ENCODE results near the gene BATF3.

The BATF3 gene

GRCh38 chr1:212651977-212652376 is 47.7 kb downstream of the BATF3 start:
- no peak overlapping the region for H2AFZ ChIP-seq (ENCODE audit: low read depth, low read length, severe bottlenecking)
- H3K36me3 ChIP-seq (ENCODE audit: low read length): no peaks in the 10 kb centered on the region
- H3K27me3 ChIP-seq (ENCODE audit: low read length): no peaks in the 10 kb centered on the region

GRCh38 chr1:212651521-212651920 is 48.1 kb downstream of the BATF3 start:
- Histone ChIP-seq H3F3A (ENCODE audit: insufficient read depth) (no peaks in the 10 kb centered on the region), H2AFZ (ENCODE audit: low read depth, low read length, severe bottlenecking) (no peak overlapping the region), H3K4me2 (ENCODE audit: low read depth, low read length, poor library complexity, severe bottlenecking) (no peak overlapping the region), H3K36me3 (ENCODE audit: low read length) (no peaks in the 10 kb centered on the region), H3K4me3 (ENCODE audit: insufficient read depth, low read length, poor library complexity, severe bottlenecking) (no peak overlapping the region), H4K20me1 (ENCODE audit: low read depth, low read length) (no peaks in the 10 kb centered on the region; the same call in 1 of the 2 replicates), H3K27me3 (ENCODE audit: low read length) (no peaks in the 10 kb centered on the region), H3K27ac (ENCODE audit: low read depth, low read length) (no peak overlapping the region), H3K79me2 (ENCODE audit: insufficient read depth, low read length) (no peaks in the 10 kb centered on the region), H3K9me2 (replicated peaks; ENCODE audit: insufficient read depth, low read length) (no peaks in the 10 kb centered on the region), H3K9ac (ENCODE audit: low read length) (no peak overlapping the region), H3K9me3 (ENCODE audit: insufficient read depth, low read length) (no peaks in the 10 kb centered on the region)
- no peak for TF ChIP-seq CTCF (IDR thresholded peaks at IDR 0.05; ENCODE audit: insufficient read depth, low read length, poor library complexity, severe bottlenecking)
- no peak for TF ChIP-seq EZH2phosphoT487 (conservative IDR thresholded peaks at IDR 0.05; ENCODE audit: low read length)

More at GRCh38 chr1:212651977-212652376, 47.7 kb downstream of the BATF3 start:
- Histone ChIP-seq H3K27ac (ENCODE audit: low read depth, low read length) (no peak overlapping the region), H3K79me2 (ENCODE audit: insufficient read depth, low read length) (no peaks in the 10 kb centered on the region), H3K9ac (ENCODE audit: low read length) (no peak overlapping the region), H3K4me3 (ENCODE audit: insufficient read depth, low read length, poor library complexity, severe bottlenecking) (no peak overlapping the region), H3F3A (ENCODE audit: insufficient read depth) (no peaks in the 10 kb centered on the region), H3K9me2 (replicated peaks; ENCODE audit: insufficient read depth, low read length) (no peaks in the 10 kb centered on the region), H3K9me3 (ENCODE audit: insufficient read depth, low read length) (no peaks in the 10 kb centered on the region), H4K20me1 (ENCODE audit: low read depth, low read length) (no peaks in the 10 kb centered on the region; the same call in 1 of the 2 replicates), H3K4me2 (ENCODE audit: low read depth, low read length, poor library complexity, severe bottlenecking) (no peak overlapping the region)
- TF ChIP-seq CTCF (IDR thresholded peaks at IDR 0.05; ENCODE audit: insufficient read depth, low read length, poor library complexity, severe bottlenecking) (no peak), EZH2phosphoT487 (conservative IDR thresholded peaks at IDR 0.05; ENCODE audit: low read length) (no peak)

- Histone ChIP-seq H3K4me3 (ENCODE audit: insufficient read depth, low read length, poor library complexity, severe bottlenecking) (no peak overlapping the region), H2AFZ (ENCODE audit: low read depth, low read length, severe bottlenecking) (no peak overlapping the region), H4K20me1 (ENCODE audit: low read depth, low read length) (no peaks in the 10 kb centered on the region; the same call in 1 of the 2 replicates), H3K9me3 (ENCODE audit: insufficient read depth, low read length) (no peaks in the 10 kb centered on the region), H3K9ac (ENCODE audit: low read length) (no peak overlapping the region), H3K27me3 (ENCODE audit: low read length) (no peaks in the 10 kb centered on the region), H3K9me2 (replicated peaks; ENCODE audit: insufficient read depth, low read length) (no peaks in the 10 kb centered on the region), H3K79me2 (ENCODE audit: insufficient read depth, low read length) (no peaks in the 10 kb centered on the region), H3F3A (ENCODE audit: insufficient read depth) (no peaks in the 10 kb centered on the region), H3K36me3 (ENCODE audit: low read length) (no peaks in the 10 kb centered on the region), H3K4me2 (ENCODE audit: low read depth, low read length, poor library complexity, severe bottlenecking) (no peak overlapping the region), H3K27ac (ENCODE audit: low read depth, low read length) (no peak overlapping the region)
- TF ChIP-seq EZH2phosphoT487 (conservative IDR thresholded peaks at IDR 0.05; ENCODE audit: low read length): no peak
Measured at GRCh38 chr1:212650228-212650627, 49.4 kb downstream of the BATF3 start.

- Histone ChIP-seq H4K20me1 (ENCODE audit: low read depth, low read length) (no peaks in the 10 kb centered on the region; the same call in 1 of the 2 replicates), H3K4me3 (ENCODE audit: insufficient read depth, low read length, poor library complexity, severe bottlenecking) (no peak overlapping the region), H2AFZ (ENCODE audit: low read depth, low read length, severe bottlenecking) (no peak overlapping the region), H3K79me2 (ENCODE audit: insufficient read depth, low read length) (no peaks in the 10 kb centered on the region), H3K9ac (ENCODE audit: low read length) (no peak overlapping the region), H3F3A (ENCODE audit: insufficient read depth) (no peaks in the 10 kb centered on the region), H3K36me3 (ENCODE audit: low read length) (no peaks in the 10 kb centered on the region), H3K9me3 (ENCODE audit: insufficient read depth, low read length) (no peaks in the 10 kb centered on the region), H3K9me2 (replicated peaks; ENCODE audit: insufficient read depth, low read length) (no peaks in the 10 kb centered on the region), H3K4me2 (ENCODE audit: low read depth, low read length, poor library complexity, severe bottlenecking) (no peak overlapping the region), H3K27ac (ENCODE audit: low read depth, low read length) (no peak overlapping the region), H3K27me3 (ENCODE audit: low read length) (no peaks in the 10 kb centered on the region)
- TF ChIP-seq CTCF (IDR thresholded peaks at IDR 0.05; ENCODE audit: insufficient read depth, low read length, poor library complexity, severe bottlenecking) (no peak), EZH2phosphoT487 (conservative IDR thresholded peaks at IDR 0.05; ENCODE audit: low read length) (no peak)
Measured at GRCh38 chr1:212649020-212649419, 50.6 kb downstream of the BATF3 start.

Measured in SU-DHL-6 (cell line).